Right hindlimb (tissue), 1 donor: ENCODE measurements around the gene FBXL4.
"Not testable (repeated sequence)": the region's sequence is repeated elsewhere in the genome, so short reads cannot be mapped to it uniquely, and the experiment has no call there.

Source experiments
- DNase-seq: peaks from one replicate; pipeline ENCODE4 v3.0.0-alpha.2; 2018

FBXL4 gene

GRCh38 chr6:98945311-98946115 is 2.2 kb downstream of the FBXL4 start:
- DNase-seq, result no peak

GRCh38 chr6:98944598-98945081 is 3.1 kb downstream of the FBXL4 start:
- no peak for DNase-seq

GRCh38 chr6:98944168-98944567 is 3.6 kb downstream of the FBXL4 start:
- no peak for DNase-seq

GRCh38 chr6:98942263-98942803 is 5.4 kb downstream of the FBXL4 start:
- no peak for DNase-seq

- no peak for DNase-seq
Measured at GRCh38 chr6:98941319-98941718, 6.4 kb downstream of the FBXL4 start.

GRCh38 chr6:98937351-98937750 is 10.4 kb downstream of the FBXL4 start:
- no peak for DNase-seq

GRCh38 chr6:98932381-98932780 is 15.4 kb downstream of the FBXL4 start:
- no peak for DNase-seq

- DNase-seq, result no peak
Measured at GRCh38 chr6:98931696-98932095, 16.1 kb downstream of the FBXL4 start.

- no peak for DNase-seq
Measured at GRCh38 chr6:98929498-98930060, 18.2 kb downstream of the FBXL4 start.

GRCh38 chr6:98928688-98929087 is 19.1 kb downstream of the FBXL4 start:
- DNase-seq, result no peak

- no peak for DNase-seq
Measured at GRCh38 chr6:98927534-98927933, 20.2 kb downstream of the FBXL4 start.

- no peak for DNase-seq
Measured at GRCh38 chr6:98925831-98926230, 21.9 kb downstream of the FBXL4 start.

- DNase-seq, result no peak
Measured at GRCh38 chr6:98924647-98925046, 23.1 kb downstream of the FBXL4 start.

GRCh38 chr6:98920904-98921431 is 26.8 kb downstream of the FBXL4 start:
- DNase-seq, result no peak

GRCh38 chr6:98910946-98911345 is 36.8 kb downstream of the FBXL4 start:
- DNase-seq, result not testable (repeated sequence)

- DNase-seq, result no peak
Measured at GRCh38 chr6:98909236-98909635, 38.5 kb downstream of the FBXL4 start.

- DNase-seq, result not testable (repeated sequence)
Measured at GRCh38 chr6:98906342-98906741, 41.4 kb downstream of the FBXL4 start.

- DNase-seq, result no peak
Measured at GRCh38 chr6:98905759-98906158, 42.0 kb downstream of the FBXL4 start.

GRCh38 chr6:98904096-98904495 is 43.6 kb downstream of the FBXL4 start:
- no peak for DNase-seq

- DNase-seq, result no peak
Measured at GRCh38 chr6:98900706-98901105, 47.0 kb downstream of the FBXL4 start.

- no peak for DNase-seq
Measured at GRCh38 chr6:98894810-98895209, 52.9 kb downstream of the FBXL4 start.

- DNase-seq, result no peak
Measured at GRCh38 chr6:98887650-98888049, 60.1 kb downstream of the FBXL4 start.

GRCh38 chr6:98885330-98885729 is 62.4 kb downstream of the FBXL4 start:
- no peak for DNase-seq

GRCh38 chr6:98880486-98880885 is 67.3 kb downstream of the FBXL4 start:
- no peak for DNase-seq
